K562 (cell line): ENCODE measurements around the gene ANKRD13D. TPM values are rescaled to one million over a fixed set of nuclear protein-coding genes. Genes with fewer than 3 reads are reported as not detected.

Experiments used
- ADNP ChIP-seq: fragments of 200-800 bp; sonication (Bioruptor generic); IDR thresholded peaks from 2 replicates; pipeline ENCODE4 v1.6.1; 2016; ENCODE audit warnings: missing genetic modification characterization, missing compliant biosample characterization
- ARHGAP35 ChIP-seq: fragments of 450-650 bp; IDR thresholded peaks from 2 replicates; pipeline ENCODE4 v1.6.1; 2018; ENCODE audit not compliant: partially characterized antibody
- BCL6 ChIP-seq: fragments of 250-450 bp; sonication (Bioruptor Pico); IDR thresholded peaks from 2 replicates; pipeline ENCODE4 v1.4.0; 2020
- CBX1 ChIP-seq: sonication (generic); IDR thresholded peaks from 2 replicates; pipeline ENCODE4 v1.6.1; 2016; ENCODE audit warnings: antibody characterized with exemption, low read depth, mild to moderate bottlenecking
- E2F3 ChIP-seq: fragments of 250-450 bp; sonication (Bioruptor Pico); IDR thresholded peaks from 2 replicates; pipeline ENCODE4 v1.4.0; 2020; ENCODE audit warnings: mild to moderate bottlenecking
- ESRRA ChIP-seq: fragments of 450-650 bp; IDR thresholded peaks from 2 replicates; pipeline ENCODE4 v1.6.1; 2014; ENCODE audit warnings: low read depth, mild to moderate bottlenecking, moderate library complexity, borderline replicate concordance
- GABPB1 ChIP-seq: sonication (generic); formaldehyde crosslinking; IDR thresholded peaks from 2 replicates; pipeline ENCODE4 v1.8.0; 2022; ENCODE audit warnings: mild to moderate bottlenecking, missing genetic modification reagents
- GABPB2 ChIP-seq: fragments of 250-450 bp; sonication (Bioruptor Pico); conservative IDR thresholded peaks from 2 replicates; pipeline ENCODE4 v1.5.1; 2021; ENCODE audit warnings: mild to moderate bottlenecking
- MAFF ChIP-seq: IDR thresholded peaks from 2 replicates; pipeline ENCODE4 v1.6.1; 2012; ENCODE audit warnings: low read length, improper control_type of control experiment
- MCM3 ChIP-seq: fragments of 450-650 bp; IDR thresholded peaks from 2 replicates; pipeline ENCODE4 v1.6.1; 2016
- MEF2D ChIP-seq: conservative IDR thresholded peaks from 2 replicates; pipeline ENCODE4 v1.6.1; 2016; ENCODE audit warnings: low read depth, missing genetic modification characterization, missing compliant biosample characterization
- NCOA4 ChIP-seq: fragments of 450-650 bp; IDR thresholded peaks from 2 replicates; pipeline ENCODE4 v1.6.1; 2018; ENCODE audit warnings: mild to moderate bottlenecking; ENCODE audit not compliant: partially characterized antibody
- NCOA6 ChIP-seq: fragments of 450-650 bp; IDR thresholded peaks from 2 replicates; pipeline ENCODE4 v1.6.1; 2017; ENCODE audit warnings: mild to moderate bottlenecking
- RBM39 ChIP-seq: fragments of 200-400 bp; formaldehyde crosslinking; optimal IDR thresholded peaks from 2 replicates; pipeline ENCODE3; 2018; ENCODE audit warnings: low read depth, low read length
- SPI1 ChIP-seq: IDR thresholded peaks from 2 replicates; pipeline ENCODE4 v1.6.1; 2011; ENCODE audit warnings: low read depth, low read length, control low read depth, borderline replicate concordance
- TSC22D4 ChIP-seq: fragments of 450-650 bp; IDR thresholded peaks from 2 replicates; pipeline ENCODE4 v1.6.1; 2016; ENCODE audit warnings: missing genetic modification characterization, missing biosample characterization, control low read depth
- ZBTB17 ChIP-seq: fragments of 450-650 bp; formaldehyde crosslinking; IDR thresholded peaks from 2 replicates; pipeline ENCODE4 v1.4.0; 2020; ENCODE audit warnings: mild to moderate bottlenecking
- ZC3H11A ChIP-seq: IDR thresholded peaks from 2 replicates; pipeline ENCODE4 v1.6.1; 2012; ENCODE audit warnings: low read depth, low read length, improper control_type of control experiment
- ZNF224 ChIP-seq: sonication (generic); formaldehyde crosslinking; IDR thresholded peaks from 2 replicates; pipeline ENCODE4 v1.8.0; 2022; ENCODE audit warnings: mild to moderate bottlenecking, missing genetic modification reagents
- ZNF778 ChIP-seq: fragments of 450-650 bp; formaldehyde crosslinking; IDR thresholded peaks from 2 replicates; pipeline ENCODE4 v1.4.0; 2020; ENCODE audit warnings: mild to moderate bottlenecking, moderate library complexity
- polyA plus RNA-seq, 8 experiments: library from polyadenylated mRNA; depleted of rRNA in 4 of 8; stranded (reverse) in 5 of 8; unstranded in 3 of 8; fragments of >200 nt; fragmentation: Nextera tagmentation in 2 of 8; fragmentation: Illumina TruSeq in 1 of 8; extraction: Ambion mirVana in 2 of 8; extraction: Trizol in 1 of 8; gene quantifications; 2 replicates each; pipeline versions ENCODE4 v1.2.1 to v1.2.3, GENCODE V29; 2011 to 2014; ENCODE audit warnings: inconsistent platforms in 1 of 8, missing spikeins in 1 of 8
- total RNA-seq, 7 experiments: library from RNA; depleted of rRNA in 6 of 7; stranded (reverse); fragments of >200 nt in 6 of 7; fragmentation: Illumina TruSeq in 2 of 7; extraction: Trizol in 2 of 7; gene quantifications; 2 replicates each; pipeline versions ENCODE4 v1.2.1 to v1.2.3, GENCODE V29; 2011 to 2021; ENCODE audit warnings: low replicate concordance in 1 of 7
- TF ChIP-seq, protein P1 (sequence below): fragments of 250-450 bp; sonication (Bioruptor Pico); IDR thresholded peaks from 2 replicates; pipeline ENCODE4 v1.8.0; 2022; ENCODE audit warnings: inconsistent platforms, mild to moderate bottlenecking, moderate library complexity, borderline replicate concordance
- TF ChIP-seq, protein P2 (sequence below): fragments of 250-450 bp; sonication (Bioruptor Pico); IDR thresholded peaks from 2 replicates; pipeline ENCODE4 v1.4.0; 2020
- TF ChIP-seq, protein P3 (sequence below): sonication (generic); formaldehyde crosslinking; IDR thresholded peaks from 2 replicates; pipeline ENCODE4 v1.8.0; 2022; ENCODE audit warnings: mild to moderate bottlenecking, missing genetic modification reagents

The ANKRD13D gene
- total and polyA plus RNA-seq, 9 of the 15 experiments (the other 6 are each of a cell fraction or from before 2014, with no cell fraction given) = 0.94 to 40.9 (median 22.4) TPM

DNA sequence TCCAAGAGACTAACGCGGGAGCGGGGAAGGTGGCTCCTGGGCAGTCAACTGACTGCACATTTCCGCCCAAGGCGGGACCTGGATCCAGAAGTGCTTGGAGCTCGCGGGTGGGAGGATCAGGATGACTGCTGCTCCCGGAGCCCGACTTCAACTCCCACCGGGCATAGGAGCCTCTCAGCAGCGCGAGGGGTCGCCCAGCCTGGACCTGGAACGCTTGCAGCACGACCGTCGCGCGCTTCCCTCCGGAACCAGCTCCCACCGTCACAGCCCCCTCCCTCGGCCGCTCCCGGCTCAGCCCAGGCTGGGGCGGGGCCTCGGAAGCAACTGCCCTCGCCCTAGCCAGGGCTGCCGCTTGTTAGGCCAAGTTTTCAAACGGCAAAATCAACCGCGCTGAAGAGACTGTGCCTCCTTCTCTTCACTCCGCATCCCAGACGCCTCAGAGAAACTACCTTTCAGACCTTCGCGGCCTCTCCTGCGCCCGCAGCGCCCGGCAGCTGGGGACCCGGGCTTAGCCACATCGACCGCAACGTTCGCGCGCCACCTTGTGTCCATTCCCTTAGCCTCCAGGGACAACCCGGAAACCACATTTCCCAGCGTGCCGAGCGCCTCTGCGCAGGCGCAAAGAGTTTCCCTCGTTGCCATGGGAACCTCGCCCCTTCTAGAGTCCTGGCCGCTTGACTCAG lies 28.2 kb downstream of the ANKRD13D start (continued):
- no peak for TF ChIP-seq SPI1
- no peak for TF ChIP-seq GABPB2 (CRISPR knock-in tag)
- TF ChIP-seq, protein P1, sequence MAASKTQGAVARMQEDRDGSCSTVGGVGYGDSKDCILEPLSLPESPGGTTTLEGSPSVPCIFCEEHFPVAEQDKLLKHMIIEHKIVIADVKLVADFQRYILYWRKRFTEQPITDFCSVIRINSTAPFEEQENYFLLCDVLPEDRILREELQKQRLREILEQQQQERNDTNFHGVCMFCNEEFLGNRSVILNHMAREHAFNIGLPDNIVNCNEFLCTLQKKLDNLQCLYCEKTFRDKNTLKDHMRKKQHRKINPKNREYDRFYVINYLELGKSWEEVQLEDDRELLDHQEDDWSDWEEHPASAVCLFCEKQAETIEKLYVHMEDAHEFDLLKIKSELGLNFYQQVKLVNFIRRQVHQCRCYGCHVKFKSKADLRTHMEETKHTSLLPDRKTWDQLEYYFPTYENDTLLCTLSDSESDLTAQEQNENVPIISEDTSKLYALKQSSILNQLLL (CRISPR knock-in tag) = no peak
- TF ChIP-seq, protein P2, sequence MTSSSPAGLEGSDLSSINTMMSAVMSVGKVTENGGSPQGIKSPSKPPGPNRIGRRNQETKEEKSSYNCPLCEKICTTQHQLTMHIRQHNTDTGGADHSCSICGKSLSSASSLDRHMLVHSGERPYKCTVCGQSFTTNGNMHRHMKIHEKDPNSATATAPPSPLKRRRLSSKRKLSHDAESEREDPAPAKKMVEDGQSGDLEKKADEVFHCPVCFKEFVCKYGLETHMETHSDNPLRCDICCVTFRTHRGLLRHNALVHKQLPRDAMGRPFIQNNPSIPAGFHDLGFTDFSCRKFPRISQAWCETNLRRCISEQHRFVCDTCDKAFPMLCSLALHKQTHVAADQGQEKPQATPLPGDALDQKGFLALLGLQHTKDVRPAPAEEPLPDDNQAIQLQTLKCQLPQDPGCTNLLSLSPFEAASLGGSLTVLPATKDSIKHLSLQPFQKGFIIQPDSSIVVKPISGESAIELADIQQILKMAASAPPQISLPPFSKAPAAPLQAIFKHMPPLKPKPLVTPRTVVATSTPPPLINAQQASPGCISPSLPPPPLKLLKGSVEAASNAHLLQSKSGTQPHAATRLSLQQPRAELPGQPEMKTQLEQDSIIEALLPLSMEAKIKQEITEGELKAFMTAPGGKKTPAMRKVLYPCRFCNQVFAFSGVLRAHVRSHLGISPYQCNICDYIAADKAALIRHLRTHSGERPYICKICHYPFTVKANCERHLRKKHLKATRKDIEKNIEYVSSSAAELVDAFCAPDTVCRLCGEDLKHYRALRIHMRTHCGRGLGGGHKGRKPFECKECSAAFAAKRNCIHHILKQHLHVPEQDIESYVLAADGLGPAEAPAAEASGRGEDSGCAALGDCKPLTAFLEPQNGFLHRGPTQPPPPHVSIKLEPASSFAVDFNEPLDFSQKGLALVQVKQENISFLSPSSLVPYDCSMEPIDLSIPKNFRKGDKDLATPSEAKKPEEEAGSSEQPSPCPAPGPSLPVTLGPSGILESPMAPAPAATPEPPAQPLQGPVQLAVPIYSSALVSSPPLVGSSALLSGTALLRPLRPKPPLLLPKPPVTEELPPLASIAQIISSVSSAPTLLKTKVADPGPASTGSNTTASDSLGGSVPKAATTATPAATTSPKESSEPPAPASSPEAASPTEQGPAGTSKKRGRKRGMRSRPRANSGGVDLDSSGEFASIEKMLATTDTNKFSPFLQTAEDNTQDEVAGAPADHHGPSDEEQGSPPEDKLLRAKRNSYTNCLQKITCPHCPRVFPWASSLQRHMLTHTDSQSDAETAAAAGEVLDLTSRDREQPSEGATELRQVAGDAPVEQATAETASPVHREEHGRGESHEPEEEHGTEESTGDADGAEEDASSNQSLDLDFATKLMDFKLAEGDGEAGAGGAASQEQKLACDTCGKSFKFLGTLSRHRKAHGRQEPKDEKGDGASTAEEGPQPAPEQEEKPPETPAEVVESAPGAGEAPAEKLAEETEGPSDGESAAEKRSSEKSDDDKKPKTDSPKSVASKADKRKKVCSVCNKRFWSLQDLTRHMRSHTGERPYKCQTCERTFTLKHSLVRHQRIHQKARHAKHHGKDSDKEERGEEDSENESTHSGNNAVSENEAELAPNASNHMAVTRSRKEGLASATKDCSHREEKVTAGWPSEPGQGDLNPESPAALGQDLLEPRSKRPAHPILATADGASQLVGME (CRISPR knock-in tag) = no peak; the same call in none of the 2 replicates
- TF ChIP-seq MAFF = no peak
- TF ChIP-seq ZBTB17 (CRISPR knock-in tag) = no peak
- TF ChIP-seq ZC3H11A = no peak
- no peak for TF ChIP-seq BCL6 (CRISPR knock-in tag)
- no peak for TF ChIP-seq MEF2D (tag)
- no peak for TF ChIP-seq CBX1
- TF ChIP-seq, protein P3, sequence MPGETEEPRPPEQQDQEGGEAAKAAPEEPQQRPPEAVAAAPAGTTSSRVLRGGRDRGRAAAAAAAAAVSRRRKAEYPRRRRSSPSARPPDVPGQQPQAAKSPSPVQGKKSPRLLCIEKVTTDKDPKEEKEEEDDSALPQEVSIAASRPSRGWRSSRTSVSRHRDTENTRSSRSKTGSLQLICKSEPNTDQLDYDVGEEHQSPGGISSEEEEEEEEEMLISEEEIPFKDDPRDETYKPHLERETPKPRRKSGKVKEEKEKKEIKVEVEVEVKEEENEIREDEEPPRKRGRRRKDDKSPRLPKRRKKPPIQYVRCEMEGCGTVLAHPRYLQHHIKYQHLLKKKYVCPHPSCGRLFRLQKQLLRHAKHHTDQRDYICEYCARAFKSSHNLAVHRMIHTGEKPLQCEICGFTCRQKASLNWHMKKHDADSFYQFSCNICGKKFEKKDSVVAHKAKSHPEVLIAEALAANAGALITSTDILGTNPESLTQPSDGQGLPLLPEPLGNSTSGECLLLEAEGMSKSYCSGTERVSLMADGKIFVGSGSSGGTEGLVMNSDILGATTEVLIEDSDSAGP (CRISPR knock-in tag) = no peak
- no peak for TF ChIP-seq ZNF778 (CRISPR knock-in tag)
- TF ChIP-seq TSC22D4 (tag) = no peak
- TF ChIP-seq NCOA4 = no peak
- TF ChIP-seq RBM39 = no peak
- TF ChIP-seq GABPB1 = peak; percentile 86
- no peak for TF ChIP-seq ADNP (tag)
- TF ChIP-seq NCOA6 = no peak
- no peak for TF ChIP-seq MCM3
- TF ChIP-seq E2F3 (CRISPR knock-in tag) = no peak
- peak; percentile 88 for TF ChIP-seq ESRRA
- no peak for TF ChIP-seq ZNF224 (CRISPR knock-in tag)
- TF ChIP-seq ARHGAP35 = no peak
